ENCODE data around the gene DAPK1.

Gene DAPK1

DNA sequence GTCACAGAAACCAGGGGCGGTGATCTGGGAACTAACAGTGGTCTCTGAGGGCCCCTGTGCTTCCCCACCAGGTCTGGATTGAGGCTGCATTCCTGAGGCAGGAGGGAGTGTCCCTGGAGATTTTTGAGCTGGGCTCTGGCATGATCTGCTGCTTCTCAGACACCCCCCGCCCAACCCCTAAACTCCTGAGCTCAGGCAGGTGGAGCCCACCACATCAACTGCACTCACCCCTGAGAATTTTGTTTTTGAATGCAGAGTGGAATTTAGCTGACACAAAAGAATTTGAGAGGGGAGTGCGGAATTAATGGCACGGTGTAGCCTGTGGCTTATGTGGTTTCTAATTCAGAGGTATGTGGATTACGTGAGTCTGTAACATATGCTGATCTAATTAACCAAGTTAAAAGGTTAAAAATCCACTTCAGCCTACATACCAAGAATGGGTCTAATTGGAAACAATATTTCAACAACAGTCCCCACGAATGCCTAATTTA lies 204.3 kb downstream of the DAPK1 start:
- DNase-seq: no peak

GRCh38 chr9:87702921-87703320 lies 205.3 kb downstream of the DAPK1 start:
- no peak for DNase-seq

- DNase-seq: no peak
These were observed 206.1 kb downstream of the DAPK1 start for GRCh38 chr9:87703636-87704276.

DNA sequence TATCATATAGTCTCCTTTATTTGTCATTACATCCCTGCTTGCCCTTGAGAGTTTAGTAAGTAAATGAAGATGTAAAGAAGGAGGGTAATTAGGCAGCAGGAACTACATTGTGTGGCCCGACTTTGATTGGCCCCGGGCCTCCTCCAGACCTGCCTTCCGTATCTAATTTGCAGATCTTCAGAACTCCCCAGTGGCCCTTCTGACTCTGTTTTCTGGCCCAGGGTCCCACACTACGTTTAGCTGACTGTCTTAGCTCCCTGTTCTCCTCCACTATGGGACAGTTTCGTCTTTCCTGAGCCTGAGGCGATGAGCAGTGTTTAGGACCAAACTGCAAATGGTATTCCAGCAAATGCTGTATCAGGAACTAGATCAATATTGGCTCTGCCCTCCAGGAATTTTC lies 206.7 kb downstream of the DAPK1 start:
- no peak for DNase-seq

- no peak for DNase-seq
These were observed 208.5 kb downstream of the DAPK1 start for GRCh38 chr9:87706066-87706739.

DNA sequence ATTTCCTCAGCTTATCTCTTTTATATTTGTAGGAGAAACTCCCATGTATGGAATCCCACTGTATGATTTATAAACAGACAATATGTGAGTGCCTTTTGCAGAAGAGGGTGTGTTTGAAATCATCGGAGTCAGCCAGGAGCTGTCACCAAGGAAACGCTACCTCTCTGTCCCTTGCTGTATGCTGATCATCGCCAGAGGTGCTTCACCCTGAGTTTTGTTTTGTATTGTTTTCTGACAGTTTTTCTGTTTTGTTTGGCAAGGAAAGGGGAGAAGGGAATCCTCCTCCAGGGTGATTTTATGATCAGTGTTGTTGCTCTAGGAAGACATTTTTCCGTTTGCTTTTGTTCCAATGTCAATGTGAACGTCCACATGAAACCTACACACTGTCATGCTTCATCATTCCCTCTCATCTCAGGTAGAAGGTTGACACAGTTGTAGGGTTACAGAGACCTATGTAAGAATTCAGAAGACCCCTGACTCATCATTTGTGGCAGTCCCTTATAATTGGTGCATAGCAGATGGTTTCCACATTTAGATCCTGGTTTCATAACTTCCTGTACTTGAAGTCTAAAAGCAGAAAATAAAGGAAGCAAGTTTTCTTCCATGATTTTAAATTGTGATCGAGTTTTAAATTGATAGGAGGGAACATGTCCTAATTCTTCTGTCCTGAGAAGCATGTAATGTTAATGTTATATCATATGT lies 210.3 kb downstream of the DAPK1 start:
- peak; percentile 27 for DNase-seq

DNA sequence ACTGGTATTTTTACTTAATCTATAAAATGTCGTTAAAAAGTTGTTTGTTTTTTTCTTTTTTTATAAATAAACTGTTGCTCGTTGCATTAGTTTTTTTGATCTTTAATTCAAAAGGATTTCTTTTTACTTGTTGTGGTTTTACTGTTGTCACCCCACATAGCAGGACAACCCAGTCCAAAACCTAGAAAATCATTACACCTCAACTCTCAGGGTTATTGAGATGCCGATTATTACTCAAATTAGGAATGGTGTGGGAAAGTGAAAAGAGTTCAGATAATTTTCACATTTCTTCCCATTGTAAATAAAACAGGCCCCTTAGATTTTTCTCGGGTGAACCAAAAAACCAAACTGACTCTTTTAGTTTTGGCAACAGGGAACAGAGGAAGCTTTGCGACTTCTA lies 210.9 kb downstream of the DAPK1 start:
- DNase-seq: no peak

GRCh38 chr9:87708986-87709728 lies 211.5 kb downstream of the DAPK1 start:
- DNase-seq: no peak

DNA sequence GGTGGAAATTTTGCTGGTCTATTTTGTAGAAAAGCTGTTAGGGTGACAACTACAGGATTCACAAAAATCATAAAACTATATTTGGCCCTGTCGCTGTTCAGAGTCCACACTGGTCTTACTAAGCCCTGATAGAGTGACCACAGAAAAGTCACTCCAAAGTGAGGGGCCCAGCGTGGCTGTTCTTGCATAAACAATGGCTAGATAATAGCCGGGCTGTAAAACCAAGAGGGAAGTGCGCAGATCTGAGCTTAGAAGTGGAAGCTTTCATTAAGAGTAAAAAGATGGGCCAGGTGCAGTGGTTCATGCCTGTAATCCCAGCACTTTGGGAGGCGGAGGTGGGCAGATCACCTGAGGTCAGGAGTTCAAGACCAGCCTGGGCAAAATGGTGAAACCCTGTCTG lies 212.8 kb downstream of the DAPK1 start:
- DNase-seq: no peak

- DNase-seq: no peak
These were observed 214.5 kb downstream of the DAPK1 start for GRCh38 chr9:87711857-87712800.

DNA sequence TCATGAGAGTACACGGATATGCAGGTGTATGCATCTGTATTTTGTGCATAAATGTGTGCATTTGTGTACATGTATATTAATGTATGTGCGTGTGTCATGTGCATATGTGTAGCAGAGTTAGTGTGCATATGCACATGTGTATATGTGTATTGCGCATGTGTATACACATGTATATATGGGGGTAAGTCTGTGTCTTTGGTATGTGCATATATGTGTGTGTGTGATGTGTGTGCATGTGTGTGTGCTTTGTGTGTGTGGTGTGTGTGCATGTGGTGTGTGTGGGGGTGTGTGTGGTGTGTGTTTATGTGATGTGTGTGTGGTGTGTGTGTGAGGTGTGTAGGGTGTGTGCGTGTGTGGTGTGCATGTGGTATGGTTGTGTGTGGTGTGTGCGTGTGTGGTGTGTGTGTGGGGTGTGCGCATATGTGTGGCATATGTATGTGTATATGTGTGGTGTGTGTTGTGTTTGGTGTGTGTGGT lies 215.2 kb downstream of the DAPK1 start:
- no peak for DNase-seq

GRCh38 chr9:87713278-87713987 lies 215.8 kb downstream of the DAPK1 start:
- no peak for DNase-seq

DNA sequence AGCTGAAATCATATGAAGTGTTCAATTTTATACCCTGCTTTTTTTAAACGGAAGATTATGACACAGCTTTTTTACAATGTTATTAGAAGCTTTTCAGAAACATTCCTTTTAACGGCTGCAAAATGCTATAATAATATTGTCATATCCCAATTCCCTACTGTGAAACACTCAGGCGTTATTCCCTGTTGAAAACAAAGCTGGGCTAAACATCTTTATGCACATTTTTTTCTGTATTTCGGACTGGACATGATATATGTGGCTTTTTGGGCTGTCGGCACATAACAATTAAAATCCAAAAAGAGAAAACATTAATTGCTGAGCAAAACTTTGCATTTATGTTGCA lies 216.3 kb downstream of the DAPK1 start:
- no peak for DNase-seq

GRCh38 chr9:87714819-87715218 lies 217.2 kb downstream of the DAPK1 start:
- DNase-seq: peak; percentile 26

DNA sequence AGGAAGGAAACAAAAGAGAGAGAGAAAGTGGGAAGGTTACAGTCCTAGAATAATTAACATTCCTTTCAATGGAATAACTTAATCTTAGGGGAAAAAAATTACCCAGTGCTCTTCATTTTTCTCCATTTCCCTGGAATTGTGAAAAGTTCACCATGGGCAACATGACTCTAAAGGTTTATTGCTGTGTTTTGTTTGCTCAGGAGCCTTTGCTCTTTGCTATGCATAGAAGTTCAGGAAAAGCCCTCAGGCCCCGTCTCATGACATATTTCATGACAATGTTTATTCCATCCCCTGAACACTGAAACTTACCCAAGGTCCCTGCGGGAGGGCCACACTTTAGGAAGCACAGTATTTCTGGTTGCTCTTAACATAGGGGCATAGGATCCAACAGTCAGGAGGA lies 218.5 kb downstream of the DAPK1 start:
- DNase-seq: no peak

DNA sequence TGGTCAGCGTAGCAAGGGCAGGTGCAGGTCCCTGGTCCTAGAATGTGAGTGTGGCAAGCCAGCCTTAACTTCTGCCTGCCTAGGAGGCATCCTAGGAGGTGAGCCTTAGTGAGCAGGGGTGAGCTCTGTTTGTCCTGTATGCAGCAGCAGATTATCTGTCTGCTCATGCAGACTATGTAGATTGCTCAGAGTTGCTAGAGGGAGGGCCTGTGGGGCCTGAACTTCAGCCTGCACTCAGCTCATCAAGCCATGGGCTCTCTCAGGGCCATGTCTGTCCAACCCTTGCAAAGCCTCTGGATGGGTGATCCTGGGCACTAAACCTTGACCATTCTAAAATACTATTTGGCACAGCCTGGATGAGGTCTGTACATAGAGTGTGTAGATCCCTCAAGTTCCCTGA lies 219.8 kb downstream of the DAPK1 start:
- DNase-seq: no peak

DNA sequence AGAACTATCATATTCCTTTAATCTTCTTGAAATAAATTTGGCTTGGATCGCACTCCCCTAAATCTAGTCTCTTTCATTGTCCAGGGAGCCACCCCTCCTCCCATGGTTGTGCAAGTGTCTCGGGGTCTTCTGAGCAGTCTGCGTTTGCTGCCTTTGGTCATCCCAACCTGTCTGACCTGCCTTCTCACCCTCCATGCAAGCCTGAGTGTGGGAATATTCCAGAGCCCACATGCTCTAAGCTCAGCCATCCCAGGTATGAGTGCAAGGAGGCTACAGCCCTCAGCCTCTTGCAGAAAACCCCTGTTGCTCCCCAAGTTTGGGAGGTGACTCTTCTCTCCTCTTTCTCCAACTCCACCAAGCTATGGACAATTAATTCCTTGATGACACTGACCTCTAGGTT lies 220.6 kb downstream of the DAPK1 start:
- no peak for DNase-seq

- DNase-seq: no peak
These were observed 221.4 kb downstream of the DAPK1 start for GRCh38 chr9:87718852-87719612.

GRCh38 chr9:87720173-87720572 lies 222.5 kb downstream of the DAPK1 start:
- DNase-seq: no peak

DNA sequence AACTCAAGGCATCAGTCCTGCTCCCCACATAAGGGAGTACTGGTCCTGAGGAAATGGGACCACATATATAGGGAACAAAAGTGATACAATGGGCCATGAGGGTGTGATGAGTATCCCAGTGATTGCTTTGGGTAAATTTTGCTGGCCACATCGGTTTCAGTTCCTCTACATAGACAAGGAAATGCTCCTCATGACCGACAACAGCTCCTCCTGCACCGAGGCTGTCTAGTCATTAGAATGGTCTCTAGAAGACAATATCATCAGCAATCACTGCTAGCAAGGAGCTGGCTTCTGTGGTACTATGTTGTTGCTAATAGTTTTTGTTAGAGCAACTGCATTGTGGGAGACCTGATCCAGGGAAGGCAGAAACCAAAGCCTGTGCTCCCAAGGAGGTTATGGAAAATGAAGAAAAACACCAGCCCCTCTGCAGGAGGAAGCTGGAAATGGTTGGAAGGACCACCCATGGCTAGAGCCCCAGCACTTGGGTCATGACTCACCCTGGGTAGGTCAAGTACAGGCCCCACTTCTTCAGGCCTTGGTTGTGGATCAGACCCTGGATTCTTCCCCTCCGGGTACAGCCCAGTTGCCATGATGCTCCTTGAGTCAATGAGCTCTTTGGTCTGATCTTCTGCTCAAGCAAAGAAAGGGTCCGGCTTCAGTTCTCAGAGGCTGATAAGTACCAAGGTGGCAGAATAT lies 224.9 kb downstream of the DAPK1 start:
- no peak for DNase-seq

Measured in NCI-H2029 treated with DMSO at 0.1 percent for 48 hours (cell line).